ENCODE data around the gene LYPD5.
A peak's percentile ranks its signal among the peaks of the same experiment; 100 is the strongest.

The LYPD5 gene

GRCh38 chr19:43804432-43804831 is 2.2 kb upstream of the LYPD5 start:
- DNase-seq = peak; percentile 67

- no peak for DNase-seq
Measured at GRCh38 chr19:43799502-43800142, 2.6 kb downstream of the LYPD5 start.

GRCh38 chr19:43798546-43799409 is 3.5 kb downstream of the LYPD5 start:
- peak; percentile 79 for DNase-seq

- DNase-seq = no peak
Measured at GRCh38 chr19:43798026-43798545, 4.2 kb downstream of the LYPD5 start.

- no peak for DNase-seq
Measured at GRCh38 chr19:43797556-43797955, 4.7 kb downstream of the LYPD5 start.

- DNase-seq = no peak
Measured at GRCh38 chr19:43797118-43797517, 5.1 kb downstream of the LYPD5 start.

- no peak for DNase-seq
Measured at GRCh38 chr19:43790587-43790986, 11.7 kb downstream of the LYPD5 start.

- no peak for DNase-seq
Measured at GRCh38 chr19:43789029-43789428, 13.2 kb downstream of the LYPD5 start.

GRCh38 chr19:43786665-43787064 is 15.6 kb downstream of the LYPD5 start:
- DNase-seq = no peak

GRCh38 chr19:43784981-43785808 is 17.1 kb downstream of the LYPD5 start:
- peak; percentile 19 for DNase-seq

- DNase-seq = no peak
Measured at GRCh38 chr19:43784241-43784980, 17.8 kb downstream of the LYPD5 start.

- no peak for DNase-seq
Measured at GRCh38 chr19:43783636-43784035, 18.6 kb downstream of the LYPD5 start.

- DNase-seq = no peak
Measured at GRCh38 chr19:43782689-43783231, 19.5 kb downstream of the LYPD5 start.

- DNase-seq = no peak
Measured at GRCh38 chr19:43782311-43782660, 20.0 kb downstream of the LYPD5 start.

GRCh38 chr19:43781630-43782310 is 20.5 kb downstream of the LYPD5 start:
- no peak for DNase-seq

GRCh38 chr19:43780706-43781525 is 21.3 kb downstream of the LYPD5 start, which contains the start of gene KCNN4:
Gene KCNN4, minus strand, starts transcription at chr19:43780973. Its CDS starts 112 bp downstream, at chr19:43780861.
- DNase-seq = no peak

- no peak for DNase-seq
Measured at GRCh38 chr19:43779820-43780219, 22.4 kb downstream of the LYPD5 start.

GRCh38 chr19:43779147-43779819 is 23.0 kb downstream of the LYPD5 start:
- no peak for DNase-seq

GRCh38 chr19:43778651-43779050 is 23.6 kb downstream of the LYPD5 start:
- DNase-seq = no peak

GRCh38 chr19:43777163-43777695 is 25.0 kb downstream of the LYPD5 start:
- DNase-seq = no peak
